Endothelial cell of umbilical vein (primary cell): ENCODE results near the gene HDAC4. TPM values are rescaled to one million over a fixed set of nuclear protein-coding genes. Genes with fewer than 3 reads are reported as not detected.

Source experiments
- BruUV-seq: library from RNA; stranded (reverse); fragments of 400-500 nt; replicated peaks from 2 replicates; lab custom pipeline; 2021; lab: Mats Ljungman, UMichigan
- CTCF ChIA-PET: fragments of 300-600, 350-600 bp; sonication (Branson Sonifier 250); formaldehyde crosslinking; loops from one replicate; lab custom pipeline; 2021; ENCODE audit warnings: antibody characterized with exemption, inconsistent platforms; lab: Charles Lee
- POLR2A ChIA-PET: fragments of 300-600, 350-600 bp; sonication (Branson Sonifier 250); formaldehyde crosslinking; loops from one replicate; lab custom pipeline; 2021; ENCODE audit warnings: antibody characterized with exemption, inconsistent platforms; lab: Charles Lee
- DNase-seq: peaks from one replicate; pipeline ENCODE4 v3.0.0-alpha.2; 2011; ENCODE audit warnings: low read depth, low spot score
- FAIRE-seq: peaks from 2 replicates; lab custom pipeline; 2011; peaks lifted over from hg19 to GRCh38; lab: Jason Lieb, UNC
- H2AFZ ChIP-seq: 2 replicates; pipeline ENCODE4 v1.6.0; 2012; ENCODE audit warnings: low read depth, low read length, control low read depth, inconsistent platforms
- H3K27ac ChIP-seq: 2 replicates; pipeline ENCODE4 v1.5.1; 2011; ENCODE audit warnings: low read depth, mild to moderate bottlenecking, control low read depth, low read length, moderate library complexity; ENCODE audit not compliant: insufficient read depth
- H3K27me3 ChIP-seq, 2 experiments: 2 replicates each; pipeline versions ENCODE4 v1.6.0 to v1.6.1; 2011; ENCODE audit warnings: low read length in 2 of 2, mixed read lengths in 1 of 2; ENCODE audit not compliant: control insufficient read depth in 2 of 2, insufficient read depth in 2 of 2
- H3K36me3 ChIP-seq, 2 experiments: 2 replicates in 1 of 2; 3 replicates in 1 of 2; pipeline ENCODE4 v1.5.1; 2011; ENCODE audit warnings: low read length in 2 of 2, mild to moderate bottlenecking in 1 of 2, moderate library complexity in 1 of 2; ENCODE audit not compliant: control insufficient read depth in 2 of 2, insufficient read depth in 2 of 2; ENCODE audit errors: extremely low read depth in 1 of 2
- H3K4me1 ChIP-seq: 3 replicates; pipeline ENCODE4 v1.5.1; 2011; ENCODE audit warnings: mild to moderate bottlenecking, low read length; ENCODE audit not compliant: control insufficient read depth, insufficient read depth; ENCODE audit errors: extremely low read depth
- H3K4me2 ChIP-seq: 2 replicates; pipeline ENCODE4 v1.6.1; 2011; ENCODE audit warnings: low read length, control low read depth, mixed read lengths; ENCODE audit not compliant: insufficient read depth
- H3K4me3 ChIP-seq, 3 experiments: fragments of 200-600 bp in 1 of 3; sonication (generic), shearing (Covaris generic) in 1 of 3; replicated peaks in 1 of 3; 2 replicates each; pipeline ENCODE4 v1.5.1; 2011 to 2016; ENCODE audit warnings: control low read depth in 3 of 3, low read length in 3 of 3, mild to moderate bottlenecking in 2 of 3, inconsistent platforms in 1 of 3, low read depth in 1 of 3, moderate library complexity in 1 of 3; ENCODE audit not compliant: insufficient read depth in 1 of 3
- H3K79me2 ChIP-seq: 2 replicates; pipeline ENCODE4 v1.6.0; 2012; ENCODE audit warnings: low read length, inconsistent platforms; ENCODE audit not compliant: control insufficient read depth, insufficient read depth
- H3K9ac ChIP-seq: replicated peaks from 2 replicates; pipeline ENCODE3; 2011; ENCODE audit warnings: low read length, control low read depth; ENCODE audit not compliant: insufficient read depth; ENCODE audit errors: extremely low read depth
- H3K9me1 ChIP-seq: replicated peaks from 3 replicates; pipeline ENCODE4 v1.6.0; 2011; ENCODE audit warnings: mild to moderate bottlenecking, low read length; ENCODE audit not compliant: control insufficient read depth, insufficient read depth; ENCODE audit errors: extremely low read depth
- H3K9me3 ChIP-seq: replicated peaks from 2 replicates; pipeline ENCODE4 v1.5.1; 2012; ENCODE audit warnings: low read length, inconsistent platforms; ENCODE audit not compliant: control insufficient read depth, insufficient read depth
- H4K20me1 ChIP-seq: replicated peaks from 2 replicates; pipeline ENCODE3; 2011; ENCODE audit warnings: mild to moderate bottlenecking, low read length; ENCODE audit not compliant: control insufficient read depth, insufficient read depth; ENCODE audit errors: extremely low read depth
- CTCF ChIP-seq, 2 donors: IDR thresholded peaks; 1 replicate in 1 of 2; 2 replicates in 1 of 2; pipeline ENCODE4 v1.5.1; 2011; ENCODE audit warnings: low read length in 2 of 2, mild to moderate bottlenecking in 2 of 2, moderate library complexity in 2 of 2, control low read depth in 1 of 2, inconsistent platforms in 1 of 2, low read depth in 1 of 2; ENCODE audit not compliant: insufficient read depth in 1 of 2; ENCODE audit errors: extremely low read depth in 1 of 2
- EZH2 ChIP-seq: IDR thresholded peaks from 2 replicates; pipeline ENCODE4 v1.6.1; 2012; ENCODE audit warnings: borderline replicate concordance, low read depth, mild to moderate bottlenecking, moderate library complexity, low read length, inconsistent platforms; ENCODE audit not compliant: severe bottlenecking
- FOS ChIP-seq: IDR thresholded peaks from 2 replicates; pipeline ENCODE4 v1.6.1; 2011; ENCODE audit warnings: mild to moderate bottlenecking, low read length, moderate library complexity, borderline replicate concordance; ENCODE audit not compliant: insufficient read depth
- JUN ChIP-seq: IDR thresholded peaks from 2 replicates; pipeline ENCODE4 v1.6.1; 2011; ENCODE audit warnings: borderline replicate concordance, low read depth; ENCODE audit not compliant: insufficient read length, insufficient read depth
- POLR2A ChIP-seq: IDR thresholded peaks from 2 replicates; pipeline ENCODE4 v1.6.1; 2012; ENCODE audit warnings: low read depth, mild to moderate bottlenecking, control low read depth, low read length
- POLR2AphosphoS5 ChIP-seq: IDR thresholded peaks from 2 replicates; pipeline ENCODE4 v1.6.1; 2012; ENCODE audit warnings: low read depth, mild to moderate bottlenecking, control low read depth, low read length, moderate library complexity; ENCODE audit not compliant: insufficient read depth
- dilution Hi-C: fragments of 300-500 bp; cut with MboI; formaldehyde crosslinking; loops from one replicate; pipeline ENCODE4 v1.15.0; 2019; ENCODE audit warnings: low sequenced_read_pairs; ENCODE audit not compliant: extremely low pct_ligation_motif_present
- intact Hi-C: fragments of 100-400 bp; cut with micrococcal nuclease; formaldehyde crosslinking; loops from one replicate; pipeline ENCODE4 v1.10.0; 2022
- polyA plus RNA-seq, 4 experiments: library from polyadenylated mRNA; depleted of rRNA in 3 of 4; stranded (reverse) in 3 of 4; unstranded in 1 of 4; fragments of >200 nt; gene quantifications; 2 replicates each; pipeline versions ENCODE4 v1.2.1 to v1.2.3, GENCODE V29; 2011 to 2012; ENCODE audit warnings: missing spikeins in 1 of 4
- total RNA-seq: library from RNA; stranded (reverse); gene quantifications from 2 replicates; pipeline ENCODE4 v1.2.3, GENCODE V29; 2021
- TF ChIP-seq, protein P1 (sequence below): IDR thresholded peaks from 2 replicates; pipeline ENCODE4 v1.6.1; 2011; ENCODE audit not compliant: insufficient read depth, insufficient read length

HDAC4 gene
- total and polyA plus RNA-seq, 2 donors (not counting 3 experiments of a cell fraction or from before 2014, with no cell fraction given) = 13.4 to 33.0 TPM

DNA sequence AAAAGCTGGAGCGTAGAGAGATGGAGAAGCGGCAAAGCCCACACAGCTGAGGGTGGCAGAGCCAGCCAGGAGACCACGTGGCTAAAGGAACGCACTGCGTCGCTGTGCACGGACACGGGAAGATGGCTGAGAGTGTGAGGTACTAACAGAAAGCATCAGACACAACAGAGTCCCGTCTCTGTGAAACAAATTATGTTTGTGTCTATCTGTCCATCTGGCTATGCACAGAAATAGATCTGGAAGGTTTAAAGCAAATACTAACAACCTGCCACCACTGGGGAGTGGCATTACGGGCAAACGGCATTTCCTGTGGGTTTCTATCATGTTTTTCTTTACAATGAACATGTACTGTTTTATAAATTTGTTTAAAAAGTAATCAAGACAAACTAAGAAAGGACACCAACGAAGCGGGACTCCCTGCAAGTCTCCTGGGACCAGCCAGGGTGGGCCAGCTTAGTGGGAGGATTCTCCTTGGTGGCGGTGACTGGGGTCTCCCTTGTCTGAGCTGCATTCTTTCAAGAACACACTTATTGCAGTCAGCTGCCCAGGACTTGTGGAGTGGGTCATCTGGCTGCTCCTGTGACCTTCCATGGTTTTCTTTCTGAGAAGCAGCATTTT lies 290.8 kb downstream of the HDAC4 start:
- FAIRE-seq (no peak), DNase-seq (no peak)
- Histone ChIP-seq H2AFZ (no peak overlapping the region), H3K4me2 (no peak overlapping the region), H3K79me2 (no peaks in the 10 kb centered on the region), H3K9me1 (no peaks in the 10 kb centered on the region), H3K27me3 (no peaks in the 10 kb centered on the region), H3K27ac (no peak overlapping the region), H3K9ac (no peak overlapping the region), H3K9me3 (no peaks in the 10 kb centered on the region), H3K36me3 (no peaks in the 10 kb centered on the region), H3K4me3 (no peak overlapping the region), H3K4me1 (peaks cover 3% of the 10 kb centered on the region), H4K20me1 (no peaks in the 10 kb centered on the region)
- TF ChIP-seq EZH2 = no peak
- TF ChIP-seq CTCF (IDR thresholded peaks at IDR 0.05; ENCODE audit: extremely low read depth in 1 of 2, insufficient read depth in 1 of 2, low read depth in 1 of 2, low read length in 2 of 2) = no peak
- no peak for TF ChIP-seq POLR2A
- TF ChIP-seq FOS = no peak
- TF ChIP-seq, protein P1, sequence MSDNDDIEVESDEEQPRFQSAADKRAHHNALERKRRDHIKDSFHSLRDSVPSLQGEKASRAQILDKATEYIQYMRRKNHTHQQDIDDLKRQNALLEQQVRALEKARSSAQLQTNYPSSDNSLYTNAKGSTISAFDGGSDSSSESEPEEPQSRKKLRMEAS = no peak
- no peak for TF ChIP-seq JUN
- TF ChIP-seq POLR2AphosphoS5 = no peak
- dilution Hi-C loops (no loop called here), intact Hi-C loops (no loop called here)
- no TSS peak for BruUV-seq
- POLR2A ChIA-PET = no interaction called here
- CTCF ChIA-PET = no interaction called here
